ENCODE measurements around the gene NUCB2.
A peak's percentile ranks its signal among the peaks of the same experiment; 100 is the strongest.

The NUCB2 gene

GRCh38 chr11:17366495-17366894 is 90.0 kb downstream of the NUCB2 start:
- no peak overlapping the region for H3K4me3 ChIP-seq (ENCODE audit: low read depth, low read length)
- TF ChIP-seq POLR2A (IDR thresholded peaks at IDR 0.05; ENCODE audit: extremely low read depth, insufficient read length) (no peak), MYC (IDR thresholded peaks at IDR 0.05; ENCODE audit: low read depth, low read length) (no peak)
- TF ChIP-seq, protein P1, sequence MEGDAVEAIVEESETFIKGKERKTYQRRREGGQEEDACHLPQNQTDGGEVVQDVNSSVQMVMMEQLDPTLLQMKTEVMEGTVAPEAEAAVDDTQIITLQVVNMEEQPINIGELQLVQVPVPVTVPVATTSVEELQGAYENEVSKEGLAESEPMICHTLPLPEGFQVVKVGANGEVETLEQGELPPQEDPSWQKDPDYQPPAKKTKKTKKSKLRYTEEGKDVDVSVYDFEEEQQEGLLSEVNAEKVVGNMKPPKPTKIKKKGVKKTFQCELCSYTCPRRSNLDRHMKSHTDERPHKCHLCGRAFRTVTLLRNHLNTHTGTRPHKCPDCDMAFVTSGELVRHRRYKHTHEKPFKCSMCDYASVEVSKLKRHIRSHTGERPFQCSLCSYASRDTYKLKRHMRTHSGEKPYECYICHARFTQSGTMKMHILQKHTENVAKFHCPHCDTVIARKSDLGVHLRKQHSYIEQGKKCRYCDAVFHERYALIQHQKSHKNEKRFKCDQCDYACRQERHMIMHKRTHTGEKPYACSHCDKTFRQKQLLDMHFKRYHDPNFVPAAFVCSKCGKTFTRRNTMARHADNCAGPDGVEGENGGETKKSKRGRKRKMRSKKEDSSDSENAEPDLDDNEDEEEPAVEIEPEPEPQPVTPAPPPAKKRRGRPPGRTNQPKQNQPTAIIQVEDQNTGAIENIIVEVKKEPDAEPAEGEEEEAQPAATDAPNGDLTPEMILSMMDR (IDR thresholded peaks at IDR 0.05; ENCODE audit: low read depth, low read length), result no peak
- TF ChIP-seq, protein P2, sequence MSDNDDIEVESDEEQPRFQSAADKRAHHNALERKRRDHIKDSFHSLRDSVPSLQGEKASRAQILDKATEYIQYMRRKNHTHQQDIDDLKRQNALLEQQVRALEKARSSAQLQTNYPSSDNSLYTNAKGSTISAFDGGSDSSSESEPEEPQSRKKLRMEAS (IDR thresholded peaks at IDR 0.05; ENCODE audit: low read depth, low read length), result no peak
- no peak for DNase-seq (ENCODE audit: low read depth)

GRCh38 chr11:17368551-17368950 is 92.0 kb downstream of the NUCB2 start:
- H3K4me3 ChIP-seq (ENCODE audit: low read depth, low read length), result no peak overlapping the region
- TF ChIP-seq POLR2A (IDR thresholded peaks at IDR 0.05; ENCODE audit: extremely low read depth, insufficient read length) (no peak), MYC (IDR thresholded peaks at IDR 0.05; ENCODE audit: low read depth, low read length) (no peak)
- TF ChIP-seq, protein P1 (IDR thresholded peaks at IDR 0.05; ENCODE audit: low read depth, low read length), result no peak
- TF ChIP-seq, protein P2 (IDR thresholded peaks at IDR 0.05; ENCODE audit: low read depth, low read length), result no peak
- no peak for DNase-seq (ENCODE audit: low read depth)

DNA sequence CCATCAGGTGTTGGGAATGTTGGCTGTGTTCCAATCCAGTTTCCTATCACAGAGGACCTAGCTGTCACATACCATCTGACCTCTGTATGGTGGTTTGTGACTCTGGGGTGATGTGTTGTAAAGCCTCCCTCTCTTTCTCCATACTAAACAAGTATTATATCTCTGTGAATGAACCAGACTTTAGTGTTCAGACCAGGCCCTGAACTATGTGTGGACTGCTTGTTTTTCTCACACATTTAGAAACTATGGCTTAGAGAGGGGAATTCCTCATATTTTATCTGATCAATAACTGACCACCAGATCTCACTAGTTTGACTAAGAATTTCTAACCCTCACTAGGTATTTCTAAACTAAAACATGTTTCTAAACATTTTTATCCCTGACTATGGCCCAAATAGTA is 92.6 kb downstream of the NUCB2 start:
- TF ChIP-seq MYC (IDR thresholded peaks at IDR 0.05; ENCODE audit: low read depth, low read length), result no peak
- TF ChIP-seq, protein P2 (IDR thresholded peaks at IDR 0.05; ENCODE audit: low read depth, low read length), result no peak
- no peak for TF ChIP-seq POLR2A (IDR thresholded peaks at IDR 0.05; ENCODE audit: extremely low read depth, insufficient read length)
- TF ChIP-seq, protein P1 (IDR thresholded peaks at IDR 0.05; ENCODE audit: low read depth, low read length), result no peak
- DNase-seq (ENCODE audit: low read depth), result no peak
- no peak overlapping the region for H3K4me3 ChIP-seq (ENCODE audit: low read depth, low read length)

GRCh38 chr11:17369684-17370243 is 93.2 kb downstream of the NUCB2 start:
- no peak overlapping the region for H3K4me3 ChIP-seq (ENCODE audit: low read depth, low read length)
- no peak for DNase-seq (ENCODE audit: low read depth)
- TF ChIP-seq, protein P1 (IDR thresholded peaks at IDR 0.05; ENCODE audit: low read depth, low read length), result no peak
- TF ChIP-seq, protein P2 (IDR thresholded peaks at IDR 0.05; ENCODE audit: low read depth, low read length), result no peak
- TF ChIP-seq MYC (IDR thresholded peaks at IDR 0.05; ENCODE audit: low read depth, low read length), result no peak
- no peak for TF ChIP-seq POLR2A (IDR thresholded peaks at IDR 0.05; ENCODE audit: extremely low read depth, insufficient read length)

- TF ChIP-seq, protein P2 (IDR thresholded peaks at IDR 0.05; ENCODE audit: low read depth, low read length), result no peak
- TF ChIP-seq, protein P1 (IDR thresholded peaks at IDR 0.05; ENCODE audit: low read depth, low read length), result no peak
- TF ChIP-seq POLR2A (IDR thresholded peaks at IDR 0.05; ENCODE audit: extremely low read depth, insufficient read length) (no peak), MYC (IDR thresholded peaks at IDR 0.05; ENCODE audit: low read depth, low read length) (no peak)
- H3K4me3 ChIP-seq (ENCODE audit: low read depth, low read length), result no peak overlapping the region
- peak; percentile 59 for DNase-seq (ENCODE audit: low read depth)
Observed at GRCh38 chr11:17371614-17372013, 95.1 kb downstream of the NUCB2 start.
